Keratinocyte (primary cell): Measurements from ENCODE around the gene PHF12. TPM values are rescaled to one million over a fixed set of nuclear protein-coding genes. Genes with fewer than 3 reads are reported as not detected.
A peak's percentile ranks its signal among the peaks of the same experiment; 100 is the strongest.

ENCODE experiments used
- DNase-seq: peaks from one replicate; pipeline ENCODE4 v3.0.0-alpha.2; 2011; ENCODE audit warnings: low read depth, missing footprints, low spot score
- FAIRE-seq: peaks from 2 replicates; lab custom pipeline; 2011; peaks lifted over from hg19 to GRCh38; lab: Jason Lieb, UNC
- H2AFZ ChIP-seq: 2 replicates; pipeline ENCODE4 v1.6.0; 2012; ENCODE audit warnings: low read length, control low read depth, inconsistent platforms; ENCODE audit not compliant: control insufficient read depth
- H3K27ac ChIP-seq: 2 replicates; pipeline ENCODE4 v1.5.1; 2011; ENCODE audit warnings: low read length; ENCODE audit not compliant: control insufficient read depth, insufficient read depth
- H3K27me3 ChIP-seq: 3 replicates; pipeline ENCODE4 v1.6.0; 2011; ENCODE audit warnings: low read length; ENCODE audit not compliant: control insufficient read depth, insufficient read depth; ENCODE audit errors: extremely low read depth
- H3K36me3 ChIP-seq, 2 experiments: 2 replicates in 1 of 2; 3 replicates in 1 of 2; pipeline ENCODE4 v1.5.1; 2011; ENCODE audit warnings: low read length in 2 of 2, mild to moderate bottlenecking in 1 of 2; ENCODE audit not compliant: control insufficient read depth in 2 of 2, insufficient read depth in 2 of 2; ENCODE audit errors: extremely low read depth in 1 of 2
- H3K4me1 ChIP-seq: 3 replicates; pipeline ENCODE4 v1.5.1; 2011; ENCODE audit warnings: low read length; ENCODE audit not compliant: control insufficient read depth, insufficient read depth; ENCODE audit errors: extremely low read depth
- H3K4me2 ChIP-seq: 3 replicates; pipeline ENCODE4 v1.6.0; 2011; ENCODE audit warnings: low read depth, low read length; ENCODE audit not compliant: control insufficient read depth, insufficient read depth; ENCODE audit errors: extremely low read depth
- H3K4me3 ChIP-seq, 3 experiments: fragments of 200-600 bp in 1 of 3; sonication (generic) in 1 of 3; 2 replicates in 2 of 3; 3 replicates in 1 of 3; pipeline ENCODE4 v1.5.1; 2011 to 2016; ENCODE audit warnings: low read length in 3 of 3, mild to moderate bottlenecking in 3 of 3, control low read depth in 2 of 3, inconsistent platforms in 1 of 3, low read depth in 1 of 3, mixed read lengths in 1 of 3, mixed run types in 1 of 3, moderate library complexity in 1 of 3; ENCODE audit not compliant: control insufficient read depth in 2 of 3, insufficient read depth in 2 of 3; ENCODE audit errors: extremely low read depth in 1 of 3
- H3K79me2 ChIP-seq: 2 replicates; pipeline ENCODE4 v1.6.0; 2012; ENCODE audit warnings: low read length; ENCODE audit not compliant: control insufficient read depth, insufficient read depth
- H3K9ac ChIP-seq: 3 replicates; pipeline ENCODE4 v1.6.0; 2011; ENCODE audit warnings: low read length; ENCODE audit not compliant: control insufficient read depth, insufficient read depth; ENCODE audit errors: extremely low read depth
- H3K9me1 ChIP-seq: 3 replicates; pipeline ENCODE4 v1.6.0; 2011; ENCODE audit warnings: low read length; ENCODE audit not compliant: control insufficient read depth, insufficient read depth; ENCODE audit errors: extremely low read depth
- H3K9me3 ChIP-seq: 2 replicates; pipeline ENCODE4 v1.5.1; 2012; ENCODE audit warnings: low read depth, low read length; ENCODE audit not compliant: control insufficient read depth
- H4K20me1 ChIP-seq: 3 replicates; pipeline ENCODE4 v1.6.0; 2011; ENCODE audit warnings: low read length; ENCODE audit not compliant: control insufficient read depth, insufficient read depth; ENCODE audit errors: extremely low read depth
- EZH2 ChIP-seq: IDR thresholded peaks from one replicate; pipeline ENCODE4 v1.6.1; 2012; ENCODE audit warnings: inconsistent platforms, mild to moderate bottlenecking, low read length, moderate library complexity
- dilution Hi-C: fragments of 300-500 bp; cut with MboI; formaldehyde crosslinking; loops from one replicate; pipeline ENCODE4 v1.7.0; 2020; ENCODE audit warnings: low sequenced_read_pairs; ENCODE audit not compliant: extremely low pct_ligation_motif_present
- polyA plus RNA-seq, 5 experiments: library from polyadenylated mRNA; depleted of rRNA in 3 of 5; stranded (reverse) in 3 of 5; stranded (forward) in 1 of 5; unstranded in 1 of 5; fragments of >200 nt; gene quantifications; 1 replicate in 1 of 5; 2 replicates in 3 of 5; 3 replicates in 1 of 5; pipeline versions ENCODE4 v1.2.1 to v1.2.3, GENCODE V29; 2011 to 2012; ENCODE audit warnings: missing spikeins in 2 of 5, low read depth in 1 of 5, low replicate concordance in 1 of 5
- TF ChIP-seq, protein P1 (sequence below), 3 experiments: IDR thresholded peaks in 1 of 3; conservative IDR thresholded peaks in 1 of 3; optimal IDR thresholded peaks in 1 of 3; 2 replicates in 2 of 3; 3 replicates in 1 of 3; pipeline versions ENCODE3 to v1.5.1; 2011; ENCODE audit warnings: low read length in 3 of 3, mild to moderate bottlenecking in 3 of 3, moderate library complexity in 2 of 3, control low read depth in 1 of 3, inconsistent platforms in 1 of 3; ENCODE audit not compliant: insufficient read depth in 2 of 3; ENCODE audit errors: extremely low read depth in 1 of 3

Gene PHF12
- polyA plus RNA-seq, 1 donor (not counting 4 experiments of a cell fraction or from before 2014, with no cell fraction given), result 9.6 TPM

DNA sequence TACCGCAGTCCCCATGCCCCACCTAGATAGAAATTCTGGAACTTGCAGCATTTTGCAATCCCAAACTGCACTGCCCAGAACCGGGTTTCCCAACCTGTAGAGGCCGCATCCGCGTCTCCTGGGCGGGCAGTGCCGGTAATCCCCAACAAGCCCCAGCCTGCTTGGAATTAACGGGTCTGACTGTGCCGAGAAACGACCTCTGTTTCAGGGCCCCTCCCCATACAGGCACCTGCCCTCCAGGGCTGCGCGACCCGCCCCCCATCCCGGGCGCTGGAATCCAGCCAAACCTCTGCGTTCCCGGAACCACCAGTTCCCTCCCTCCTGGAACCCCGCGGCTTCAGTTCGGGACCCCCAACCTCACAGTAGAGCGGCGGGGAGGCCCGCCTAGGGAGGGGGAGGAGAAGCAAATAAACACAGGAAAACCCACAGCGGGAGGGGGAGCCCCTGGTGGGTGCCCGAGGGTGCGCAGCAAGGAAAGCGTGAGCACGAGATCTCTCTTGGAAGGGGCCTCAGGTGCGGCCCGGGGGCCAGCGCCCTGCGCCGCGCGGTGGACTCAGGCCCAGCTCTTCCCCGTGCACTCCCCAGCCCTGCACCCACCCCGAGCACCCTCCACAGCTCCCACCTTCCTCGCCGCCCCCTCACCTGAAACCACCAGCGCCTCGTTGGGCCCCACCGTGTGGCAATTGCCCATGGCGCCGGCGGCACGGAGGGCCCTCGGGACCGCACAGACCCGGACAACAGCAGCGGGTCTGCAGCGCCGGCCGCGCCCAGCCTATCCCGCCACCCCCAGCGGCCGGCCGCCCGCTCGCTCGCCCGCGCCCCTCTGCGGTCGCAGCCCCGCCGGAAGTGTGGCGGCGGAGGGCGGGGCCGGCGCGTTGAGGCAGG lies 54.2 kb downstream of the PHF12 start, which contains the start of gene FLOT2:
Gene FLOT2 (minus strand): TSS at position 850 of the 885 bp plus-strand sequence. CDS start 159 bp downstream, at position 691.
- peak within 1 kb of the TSS; percentile 99 for H3K4me2 ChIP-seq
- no peak for TF ChIP-seq EZH2
- TF ChIP-seq, protein P1, sequence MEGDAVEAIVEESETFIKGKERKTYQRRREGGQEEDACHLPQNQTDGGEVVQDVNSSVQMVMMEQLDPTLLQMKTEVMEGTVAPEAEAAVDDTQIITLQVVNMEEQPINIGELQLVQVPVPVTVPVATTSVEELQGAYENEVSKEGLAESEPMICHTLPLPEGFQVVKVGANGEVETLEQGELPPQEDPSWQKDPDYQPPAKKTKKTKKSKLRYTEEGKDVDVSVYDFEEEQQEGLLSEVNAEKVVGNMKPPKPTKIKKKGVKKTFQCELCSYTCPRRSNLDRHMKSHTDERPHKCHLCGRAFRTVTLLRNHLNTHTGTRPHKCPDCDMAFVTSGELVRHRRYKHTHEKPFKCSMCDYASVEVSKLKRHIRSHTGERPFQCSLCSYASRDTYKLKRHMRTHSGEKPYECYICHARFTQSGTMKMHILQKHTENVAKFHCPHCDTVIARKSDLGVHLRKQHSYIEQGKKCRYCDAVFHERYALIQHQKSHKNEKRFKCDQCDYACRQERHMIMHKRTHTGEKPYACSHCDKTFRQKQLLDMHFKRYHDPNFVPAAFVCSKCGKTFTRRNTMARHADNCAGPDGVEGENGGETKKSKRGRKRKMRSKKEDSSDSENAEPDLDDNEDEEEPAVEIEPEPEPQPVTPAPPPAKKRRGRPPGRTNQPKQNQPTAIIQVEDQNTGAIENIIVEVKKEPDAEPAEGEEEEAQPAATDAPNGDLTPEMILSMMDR (optimal IDR thresholded peaks at IDR 0.05 in 1 of 3, IDR thresholded peaks at IDR 0.05 in 1 of 3, conservative IDR thresholded peaks at IDR 0.05 in 1 of 3; ENCODE audit: extremely low read depth in 1 of 3, insufficient read depth in 2 of 3, low read length in 3 of 3), result peak; percentile 8 to 40 (median 15)
- peaks cover 18% of the 10 kb centered on the region for H3K79me2 ChIP-seq
- peak within 1 kb of the TSS; percentile 78 for H3K27ac ChIP-seq
- no peaks in the 10 kb centered on the region for H3K27me3 ChIP-seq
- peaks cover 35% of the 10 kb centered on the region for H3K4me1 ChIP-seq
- FAIRE-seq (no peak), DNase-seq (peak; percentile 48)
- no peaks in the 10 kb centered on the region for H4K20me1 ChIP-seq
- H3K9me3 ChIP-seq, result no peaks in the 10 kb centered on the region
- peaks cover 3% of the 10 kb centered on the region for H3K9me1 ChIP-seq
- peaks cover 1 to 7% of the 10 kb centered on the region in 2 experiments for H3K36me3 ChIP-seq
- dilution Hi-C loops, result no loop called here
- H2AFZ ChIP-seq, result peak within 1 kb of the TSS; percentile 82
- peak within 1 kb of the TSS; percentile 68 to 92 (median 75) for H3K4me3 ChIP-seq
- peak within 1 kb of the TSS; percentile 83 for H3K9ac ChIP-seq

DNA sequence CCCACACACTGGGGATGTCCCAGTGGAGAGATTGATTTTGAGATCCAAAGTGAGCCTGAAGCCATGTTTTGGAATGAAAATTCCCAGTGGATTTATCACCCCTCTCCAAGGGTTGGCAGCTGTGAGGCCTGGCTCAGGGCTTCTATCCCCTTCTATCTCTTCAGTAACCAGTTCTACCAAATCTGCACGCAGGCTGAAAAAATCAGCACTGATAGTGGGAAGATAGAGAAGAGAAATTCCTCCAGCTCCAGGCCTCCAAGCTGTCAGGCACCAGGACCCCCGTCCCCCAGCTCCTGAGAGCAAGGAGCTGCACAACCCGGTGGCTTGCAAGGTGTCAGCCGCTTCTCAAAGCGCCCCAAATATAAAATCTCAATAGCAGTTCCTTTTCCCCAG lies 54.8 kb downstream of the PHF12 start:
- no peaks in the 10 kb centered on the region for H3K9me3 ChIP-seq

More for the DNA sequence above, 54.8 kb downstream of the PHF12 start:
- Histone ChIP-seq H3K36me3 (peaks cover 1 to 7% of the 10 kb centered on the region in 2 experiments), H3K79me2 (peaks cover 18% of the 10 kb centered on the region), H2AFZ (no peak overlapping the region), H3K4me3 (peak overlapping the region; percentile 68 to 92 (median 75)), H3K27me3 (no peaks in the 10 kb centered on the region), H3K4me2 (peak overlapping the region; percentile 99), H3K9me1 (peaks cover 3% of the 10 kb centered on the region), H4K20me1 (no peaks in the 10 kb centered on the region), H3K27ac (peak overlapping the region; percentile 78), H3K9ac (peak overlapping the region; percentile 83), H3K4me1 (peaks cover 32% of the 10 kb centered on the region)
- no peak for TF ChIP-seq EZH2
- TF ChIP-seq, protein P1 (optimal IDR thresholded peaks at IDR 0.05 in 1 of 3, IDR thresholded peaks at IDR 0.05 in 1 of 3, conservative IDR thresholded peaks at IDR 0.05 in 1 of 3; ENCODE audit: extremely low read depth in 1 of 3, insufficient read depth in 2 of 3, low read length in 3 of 3), result no peak
- DNase-seq (no peak), FAIRE-seq (no peak)
- dilution Hi-C loops, result no loop called here
